Large intestine (tissue), 3 donors: ENCODE measurements around the gene CCNB3. TPM values are rescaled to one million over a fixed set of nuclear protein-coding genes. Genes with fewer than 3 reads are reported as not detected.

Experiments used
- DNase-seq, 2 donors: peaks; one replicate each; pipeline versions ENCODE4 v3.0.0 to v3.0.0-alpha.2; 2013
- H3K27ac ChIP-seq: one replicate; pipeline ENCODE4 v1.5.1; 2013; ENCODE audit warnings: low read length
- H3K27me3 ChIP-seq: 2 replicates; pipeline ENCODE4 v1.6.1; 2013; ENCODE audit warnings: low read length; ENCODE audit not compliant: control insufficient read depth, insufficient read depth
- H3K36me3 ChIP-seq: 2 replicates; pipeline ENCODE4 v1.6.1; 2013; ENCODE audit warnings: low read length; ENCODE audit not compliant: control insufficient read depth, insufficient read depth
- H3K4me1 ChIP-seq: one replicate; pipeline ENCODE4 v1.6.1; 2013; ENCODE audit warnings: low read length; ENCODE audit not compliant: control insufficient read depth, insufficient read depth
- H3K4me3 ChIP-seq: one replicate; pipeline ENCODE4 v1.5.1; 2013; ENCODE audit warnings: low read length
- H3K9me3 ChIP-seq: one replicate; pipeline ENCODE4 v1.6.1; 2013; ENCODE audit warnings: mild to moderate bottlenecking, low read depth, low read length, moderate library complexity; ENCODE audit not compliant: control insufficient read depth
- WGBS: methylation state at CpG from one replicate; pipeline ENCODE4 v1.1.5; 2013; ENCODE audit warnings: low lambda C conversion rate; ENCODE audit not compliant: insufficient coverage; 5-methylcytosine and 5-hydroxymethylcytosine counted together
- polyA plus RNA-seq: library from polyadenylated mRNA; unstranded; fragments of 120-200 nt; gene quantifications from one replicate; pipeline ENCODE4 v1.2.1, GENCODE V29; 2013

The CCNB3 gene
- polyA plus RNA-seq, 1 donor, result 0.40 TPM

GRCh38 chrX:50343917-50344316, 139.4 kb downstream of the CCNB3 start:
- Histone ChIP-seq H3K4me3 (no peak overlapping the region), H3K4me1 (no peaks in the 10 kb centered on the region), H3K27ac (no peak overlapping the region), H3K27me3 (no peaks in the 10 kb centered on the region), H3K9me3 (no peaks in the 10 kb centered on the region), H3K36me3 (no peaks in the 10 kb centered on the region)
- no peak for DNase-seq

- no peaks in the 10 kb centered on the region for H3K36me3 ChIP-seq
- no peak overlapping the region for H3K27ac ChIP-seq
- no peak for DNase-seq
- no peaks in the 10 kb centered on the region for H3K9me3 ChIP-seq
- H3K4me1 ChIP-seq, result peaks cover 8% of the 10 kb centered on the region
- H3K27me3 ChIP-seq, result no peaks in the 10 kb centered on the region
- H3K4me3 ChIP-seq, result no peak overlapping the region
- WGBS, result no CpG with 5 or more reads among the region's 4 CpGs
Measured at GRCh38 chrX:50372966-50373365, 168.4 kb downstream of the CCNB3 start.

- Histone ChIP-seq H3K27ac (no peak overlapping the region), H3K36me3 (no peaks in the 10 kb centered on the region), H3K27me3 (no peaks in the 10 kb centered on the region), H3K4me3 (no peak overlapping the region), H3K4me1 (peaks cover 8% of the 10 kb centered on the region), H3K9me3 (no peaks in the 10 kb centered on the region)
- no CpG with 5 or more reads among the region's 9 CpGs for WGBS
- peak; percentile 12 to 19 for DNase-seq
Measured at GRCh38 chrX:50375481-50376267, 171.1 kb downstream of the CCNB3 start.

DNA sequence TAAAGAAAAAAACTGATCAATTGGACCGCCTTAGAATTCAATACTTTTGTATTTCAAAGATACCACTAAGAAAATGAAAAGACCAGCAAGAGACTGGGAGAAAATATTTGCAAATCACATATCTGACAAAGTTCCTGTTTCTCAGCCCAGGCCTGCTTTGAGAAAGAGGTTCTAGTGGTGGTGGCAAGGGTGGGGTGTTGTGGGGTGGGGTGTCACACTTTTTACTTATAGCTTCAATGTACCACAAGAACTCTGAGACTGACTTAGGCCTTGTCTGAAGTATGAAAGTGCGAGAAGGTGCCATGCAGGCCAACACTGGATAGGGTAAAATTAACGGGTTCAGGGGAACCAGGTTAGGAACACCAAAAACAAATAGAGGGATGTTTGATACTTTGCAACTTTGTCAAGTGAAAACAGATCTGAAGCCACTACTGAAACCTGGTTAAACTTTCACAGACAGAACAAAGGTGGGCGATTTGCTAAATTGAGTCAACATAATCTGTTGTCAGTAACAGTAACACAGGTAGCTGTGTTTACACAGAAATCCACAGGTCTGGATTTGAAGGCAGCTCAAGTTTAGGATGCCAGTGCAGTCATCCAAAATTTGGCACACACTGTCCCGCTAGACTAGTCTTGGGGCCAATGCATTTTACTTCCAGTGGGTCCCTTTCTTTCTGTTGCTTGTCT, 177.3 kb downstream of the CCNB3 start:
- no peak for DNase-seq
- Histone ChIP-seq H3K4me3 (no peak overlapping the region), H3K36me3 (no peaks in the 10 kb centered on the region), H3K27ac (no peak overlapping the region), H3K27me3 (no peaks in the 10 kb centered on the region), H3K4me1 (no peaks in the 10 kb centered on the region), H3K9me3 (no peaks in the 10 kb centered on the region)
- WGBS, result no CpG with 5 or more reads among the region's 5 CpGs

DNA sequence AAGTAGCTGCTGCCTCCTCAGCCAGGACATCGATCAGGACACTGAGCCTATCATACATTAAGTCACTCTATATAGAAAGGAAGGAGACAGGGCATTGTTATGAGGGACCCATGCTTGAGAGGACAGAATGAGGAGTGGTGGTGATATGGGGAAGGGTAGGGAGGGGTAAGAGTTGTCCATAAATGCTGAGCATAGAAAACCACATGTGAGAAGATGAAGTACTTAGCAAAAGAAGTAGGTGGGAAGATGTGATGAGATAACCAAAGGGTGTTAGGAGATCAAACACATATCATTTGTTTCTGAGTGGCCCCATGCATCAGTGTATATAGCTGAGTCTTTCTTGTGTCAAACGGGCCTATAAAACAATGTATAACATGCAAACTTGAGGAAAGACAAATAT, 182.0 kb downstream of the CCNB3 start:
- DNase-seq, result no peak
- H3K27ac ChIP-seq, result no peak overlapping the region
- H3K4me1 ChIP-seq, result no peaks in the 10 kb centered on the region
- no peaks in the 10 kb centered on the region for H3K9me3 ChIP-seq
- no peaks in the 10 kb centered on the region for H3K27me3 ChIP-seq
- H3K36me3 ChIP-seq, result no peaks in the 10 kb centered on the region
- no CpG with 5 or more reads among the region's 2 CpGs for WGBS
- no peak overlapping the region for H3K4me3 ChIP-seq

DNA sequence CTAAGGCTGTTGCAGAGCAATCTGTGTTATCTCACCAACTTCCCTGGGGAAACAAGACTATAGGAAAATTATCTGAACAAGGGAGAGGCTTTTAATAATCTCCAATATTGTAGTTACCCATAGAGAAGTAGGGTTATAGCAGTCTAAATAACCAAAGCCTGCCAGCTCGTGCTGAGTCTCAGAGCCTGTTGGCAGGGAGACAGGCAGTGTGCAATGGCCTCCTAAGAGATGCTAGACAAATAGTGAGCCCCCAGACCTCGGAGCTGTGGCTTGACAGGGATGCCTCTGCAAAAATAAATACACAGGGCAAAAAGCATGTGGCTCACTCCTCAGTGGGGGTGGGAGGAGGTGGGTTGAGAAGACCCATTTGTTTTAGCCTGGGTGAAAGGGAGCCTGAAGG, 189.3 kb downstream of the CCNB3 start:
- Histone ChIP-seq H3K4me1 (no peaks in the 10 kb centered on the region), H3K27me3 (no peaks in the 10 kb centered on the region), H3K27ac (no peak overlapping the region), H3K4me3 (no peak overlapping the region), H3K36me3 (no peaks in the 10 kb centered on the region), H3K9me3 (no peaks in the 10 kb centered on the region)
- no peak for DNase-seq
- WGBS, result no CpG with 5 or more reads among the region's 2 CpGs

Other genes starting within 250 kb of the CCNB3 start
- gene AKAP4, start 3.8 kb upstream of the CCNB3 start, polyA plus RNA-seq, result 0.07 TPM